ENCODE results near the gene TECPR1. TPM values are rescaled to one million over a fixed set of nuclear protein-coding genes. Genes with fewer than 3 reads are reported as not detected.

TECPR1 gene
- polyA plus RNA-seq, 4 donors, result 9.2 to 20.6 (median 12.7) TPM

DNA sequence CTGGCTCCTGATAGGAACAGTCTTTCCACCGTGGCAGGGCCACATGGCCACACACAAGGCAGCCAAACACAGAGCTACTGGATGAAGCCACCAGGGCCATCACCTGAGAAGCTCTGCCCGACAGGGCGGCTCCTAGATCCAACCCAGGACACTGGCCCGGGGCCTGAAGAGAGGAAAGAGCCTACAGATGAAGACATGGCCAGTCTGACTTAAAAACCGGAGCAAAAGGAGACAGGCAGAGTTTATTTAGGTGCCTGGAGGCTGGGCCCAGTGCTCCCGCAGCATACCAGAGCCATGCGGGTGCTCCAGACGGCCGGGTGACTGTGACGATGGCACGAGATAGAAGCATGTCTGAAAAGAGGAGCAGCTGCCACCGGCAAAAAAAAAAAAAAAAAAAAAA lies 3.9 kb downstream of the TECPR1 start:
- Histone ChIP-seq H3K9me3 (ENCODE audit: control insufficient read depth in 2 of 2, insufficient read depth in 1 of 2, low read depth in 1 of 2, low read length in 1 of 2) (no peaks in the 10 kb centered on the region), H3K36me3 (ENCODE audit: control insufficient read depth in 3 of 3, insufficient read depth in 2 of 3, low read depth in 1 of 3, low read length in 3 of 3) (peaks cover 0 to 41% (median 0%) of the 10 kb centered on the region in 3 donors), H3K4me1 (ENCODE audit: control insufficient read depth in 3 of 3, insufficient read depth in 2 of 3, low read depth in 1 of 3, low read length in 2 of 3) (peaks cover 0 to 19% (median 9%) of the 10 kb centered on the region in 3 donors), H3K27me3 (ENCODE audit: control insufficient read depth in 3 of 3, insufficient read depth in 3 of 3, low read length in 3 of 3) (no peaks in the 10 kb centered on the region), H3K4me3 (ENCODE audit: low read depth in 1 of 3, low read length in 3 of 3) (no peak overlapping the region), H3K27ac (ENCODE audit: low read depth in 1 of 3, low read length in 2 of 3) (no peak overlapping the region)
- 91 to 97% (median 96%) methylated on average over 12 of the region's 12 CpGs for WGBS, 3 donors
- no peak for FAIRE-seq
- no peak for DNase-seq

DNA sequence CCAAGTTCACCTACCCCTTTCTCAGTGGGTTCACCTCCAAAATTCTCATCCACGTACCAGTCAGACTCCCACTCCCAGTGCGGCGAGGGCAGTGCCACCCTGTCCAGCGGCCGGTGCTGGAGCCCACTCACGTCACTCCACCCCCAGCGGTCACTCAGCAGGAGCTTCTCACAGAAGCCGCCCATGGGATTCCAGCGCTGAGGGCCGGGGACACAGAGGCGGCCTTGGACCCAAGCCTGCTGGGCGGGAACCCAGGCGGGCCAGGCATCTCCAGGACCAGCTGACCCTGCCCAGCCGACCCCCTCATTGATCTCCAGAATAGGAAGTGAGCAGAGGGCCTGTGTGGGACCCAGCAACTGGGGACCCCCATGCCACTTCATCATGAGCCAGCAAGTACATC lies 7.2 kb downstream of the TECPR1 start:
- no peak for FAIRE-seq
- Histone ChIP-seq H3K36me3 (ENCODE audit: control insufficient read depth in 3 of 3, insufficient read depth in 2 of 3, low read depth in 1 of 3, low read length in 3 of 3) (peaks cover 0 to 59% (median 0%) of the 10 kb centered on the region in 3 donors), H3K27ac (ENCODE audit: low read depth in 1 of 3, low read length in 2 of 3) (no peak overlapping the region), H3K4me3 (ENCODE audit: low read depth in 1 of 3, low read length in 3 of 3) (no peak overlapping the region), H3K4me1 (ENCODE audit: control insufficient read depth in 3 of 3, insufficient read depth in 2 of 3, low read depth in 1 of 3, low read length in 2 of 3) (peaks cover 0 to 5% (median 0%) of the 10 kb centered on the region in 3 donors), H3K9me3 (ENCODE audit: control insufficient read depth in 2 of 2, insufficient read depth in 1 of 2, low read depth in 1 of 2, low read length in 1 of 2) (no peaks in the 10 kb centered on the region), H3K27me3 (ENCODE audit: control insufficient read depth in 3 of 3, insufficient read depth in 3 of 3, low read length in 3 of 3) (no peaks in the 10 kb centered on the region)
- WGBS, 3 donors, result 94 to 97% (median 95%) methylated on average over 14 of the region's 14 CpGs
- DNase-seq, result no peak

DNA sequence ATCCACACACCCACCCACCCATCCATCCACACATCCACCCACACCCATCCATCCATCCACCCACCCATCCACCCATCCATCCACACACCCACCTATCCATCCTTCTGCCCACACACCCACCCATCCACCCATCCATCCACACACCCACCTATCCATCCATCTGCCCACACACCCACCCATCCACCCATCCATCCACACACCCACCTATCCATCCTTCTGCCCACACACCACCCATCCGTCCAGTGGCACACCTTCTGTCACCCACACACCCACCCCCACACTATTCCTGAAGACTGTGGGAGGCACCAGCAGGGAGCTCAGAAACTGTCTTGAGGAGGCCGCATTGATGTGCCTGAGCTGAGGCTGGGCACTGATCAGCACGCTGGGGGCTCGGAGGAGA lies 9.1 kb downstream of the TECPR1 start:
- H3K27me3 ChIP-seq (ENCODE audit: control insufficient read depth in 3 of 3, insufficient read depth in 3 of 3, low read length in 3 of 3), result no peaks in the 10 kb centered on the region
- H3K27ac ChIP-seq (ENCODE audit: low read depth in 1 of 3, low read length in 2 of 3), result no peak overlapping the region
- FAIRE-seq, result no peak
- peaks cover 0 to 68% (median 0%) of the 10 kb centered on the region in 3 donors for H3K36me3 ChIP-seq (ENCODE audit: control insufficient read depth in 3 of 3, insufficient read depth in 2 of 3, low read depth in 1 of 3, low read length in 3 of 3)
- no peak overlapping the region for H3K4me3 ChIP-seq (ENCODE audit: low read depth in 1 of 3, low read length in 3 of 3)
- no peaks in the 10 kb centered on the region for H3K4me1 ChIP-seq (ENCODE audit: control insufficient read depth in 3 of 3, insufficient read depth in 2 of 3, low read depth in 1 of 3, low read length in 2 of 3)
- no peak for DNase-seq
- H3K9me3 ChIP-seq (ENCODE audit: control insufficient read depth in 2 of 2, insufficient read depth in 1 of 2, low read depth in 1 of 2, low read length in 1 of 2), result no peaks in the 10 kb centered on the region
- WGBS, 3 donors, result 90 to 94% (median 90%) methylated on average over 4 of the region's 4 CpGs

DNA sequence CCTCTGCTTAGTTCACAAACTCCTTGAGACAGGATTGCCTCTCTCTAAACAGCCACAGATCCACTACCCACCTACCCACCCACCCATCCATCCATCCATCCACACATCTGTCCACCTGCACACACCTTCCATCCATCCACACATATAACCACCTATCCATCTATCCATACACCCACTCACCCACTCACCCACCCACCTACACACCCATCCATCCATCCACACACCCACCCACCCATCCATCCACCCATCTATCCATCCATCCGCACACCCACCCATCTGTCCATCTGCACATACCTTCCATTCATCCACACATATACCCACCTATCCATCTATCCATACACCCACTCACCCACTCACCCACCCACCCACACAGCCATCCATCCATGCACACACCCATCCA lies 9.7 kb downstream of the TECPR1 start:
- 98 to 100% (median 100%) methylated on average over 1 of the region's 1 CpG for WGBS, 3 donors
- H3K36me3 ChIP-seq (ENCODE audit: control insufficient read depth in 3 of 3, insufficient read depth in 2 of 3, low read depth in 1 of 3, low read length in 3 of 3), result peaks cover 0 to 65% (median 0%) of the 10 kb centered on the region in 3 donors
- H3K27ac ChIP-seq (ENCODE audit: low read depth in 1 of 3, low read length in 2 of 3), result no peak overlapping the region
- no peaks in the 10 kb centered on the region for H3K27me3 ChIP-seq (ENCODE audit: control insufficient read depth in 3 of 3, insufficient read depth in 3 of 3, low read length in 3 of 3)
- H3K4me3 ChIP-seq (ENCODE audit: low read depth in 1 of 3, low read length in 3 of 3), result no peak overlapping the region
- FAIRE-seq (no peak), DNase-seq (no peak)
- no peaks in the 10 kb centered on the region for H3K4me1 ChIP-seq (ENCODE audit: control insufficient read depth in 3 of 3, insufficient read depth in 2 of 3, low read depth in 1 of 3, low read length in 2 of 3)
- H3K9me3 ChIP-seq (ENCODE audit: control insufficient read depth in 2 of 2, insufficient read depth in 1 of 2, low read depth in 1 of 2, low read length in 1 of 2), result no peaks in the 10 kb centered on the region

DNA sequence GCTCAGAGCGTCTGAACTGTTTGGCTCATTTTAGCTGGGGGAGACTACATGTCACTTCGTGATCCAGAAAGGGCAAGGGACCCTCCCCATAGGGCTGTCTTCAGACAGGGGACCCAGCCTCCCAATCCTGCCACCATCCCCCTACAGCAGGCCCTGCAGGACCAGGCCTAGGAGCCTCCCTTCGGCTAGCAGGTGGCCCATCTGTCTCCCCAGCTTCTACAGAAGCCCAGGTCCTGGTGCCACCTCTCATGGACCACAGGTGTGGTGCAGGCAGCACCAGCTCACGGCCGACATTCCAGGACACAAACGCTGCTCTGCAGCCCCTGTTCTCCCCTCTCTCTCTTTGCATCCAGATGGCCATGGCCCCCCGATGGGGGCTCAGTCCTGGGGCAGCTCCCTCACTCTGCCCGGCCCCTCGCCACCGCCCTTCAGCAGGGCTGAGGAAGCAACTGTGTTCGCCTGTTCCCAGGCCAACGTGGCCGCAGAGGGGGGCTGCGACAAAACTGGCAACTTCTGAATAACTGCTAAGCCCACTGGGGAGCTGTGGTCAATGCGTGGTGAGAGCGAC lies 10.3 kb downstream of the TECPR1 start:
- DNase-seq (no peak), FAIRE-seq (no peak)
- 86 to 91% (median 87%) methylated on average over 15 to 16 of the region's 16 CpGs for WGBS, 3 donors
- Histone ChIP-seq H3K27ac (ENCODE audit: low read depth in 1 of 3, low read length in 2 of 3) (no peak overlapping the region), H3K4me1 (ENCODE audit: control insufficient read depth in 3 of 3, insufficient read depth in 2 of 3, low read depth in 1 of 3, low read length in 2 of 3) (no peaks in the 10 kb centered on the region), H3K27me3 (ENCODE audit: control insufficient read depth in 3 of 3, insufficient read depth in 3 of 3, low read length in 3 of 3) (no peaks in the 10 kb centered on the region), H3K36me3 (ENCODE audit: control insufficient read depth in 3 of 3, insufficient read depth in 2 of 3, low read depth in 1 of 3, low read length in 3 of 3) (peaks cover 0 to 66% (median 0%) of the 10 kb centered on the region in 3 donors), H3K4me3 (ENCODE audit: low read depth in 1 of 3, low read length in 3 of 3) (no peak overlapping the region), H3K9me3 (ENCODE audit: control insufficient read depth in 2 of 2, insufficient read depth in 1 of 2, low read depth in 1 of 2, low read length in 1 of 2) (no peaks in the 10 kb centered on the region)

DNA sequence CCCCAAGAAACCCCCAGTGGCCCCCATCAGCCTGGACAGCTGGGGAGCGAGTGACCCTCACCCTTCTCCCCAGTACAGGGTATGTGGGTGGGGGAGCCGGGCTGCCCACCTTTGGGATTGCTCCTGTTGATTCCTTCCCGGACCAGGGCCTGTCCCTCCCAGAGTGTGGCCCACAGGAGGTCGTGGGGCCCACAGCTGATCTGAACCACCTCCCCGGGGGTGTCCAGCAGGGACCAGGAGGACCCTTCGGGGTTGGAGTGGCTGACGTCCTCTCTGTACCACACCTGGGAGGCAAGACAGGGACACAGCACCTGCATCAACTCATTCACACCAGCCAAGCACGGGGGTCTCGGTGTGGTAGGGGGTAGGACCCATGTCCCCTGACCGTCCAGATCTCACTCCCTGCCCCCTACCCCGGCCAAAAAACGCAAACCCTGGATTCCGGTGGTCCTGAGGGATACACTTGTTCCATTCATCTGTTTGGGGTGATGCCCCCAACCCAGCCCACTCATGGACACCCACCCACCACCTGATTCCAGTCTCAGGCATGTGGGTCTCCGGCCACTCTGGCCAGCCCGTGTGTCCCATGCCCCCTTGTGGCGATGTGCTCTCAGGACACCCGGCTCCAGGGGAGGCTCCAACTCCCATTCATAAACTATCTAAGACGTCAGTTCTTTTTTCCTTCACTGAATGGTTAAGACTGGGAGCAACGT lies 10.9 kb downstream of the TECPR1 start:
- Histone ChIP-seq H3K9me3 (ENCODE audit: control insufficient read depth in 2 of 2, insufficient read depth in 1 of 2, low read depth in 1 of 2, low read length in 1 of 2) (no peaks in the 10 kb centered on the region), H3K4me3 (ENCODE audit: low read depth in 1 of 3, low read length in 3 of 3) (no peak overlapping the region), H3K36me3 (ENCODE audit: control insufficient read depth in 3 of 3, insufficient read depth in 2 of 3, low read depth in 1 of 3, low read length in 3 of 3) (peaks cover 0 to 73% (median 0%) of the 10 kb centered on the region in 3 donors), H3K27ac (ENCODE audit: low read depth in 1 of 3, low read length in 2 of 3) (no peak overlapping the region), H3K4me1 (ENCODE audit: control insufficient read depth in 3 of 3, insufficient read depth in 2 of 3, low read depth in 1 of 3, low read length in 2 of 3) (no peaks in the 10 kb centered on the region), H3K27me3 (ENCODE audit: control insufficient read depth in 3 of 3, insufficient read depth in 3 of 3, low read length in 3 of 3) (no peaks in the 10 kb centered on the region)
- 61 to 71% (median 68%) methylated on average over 18 to 19 of the region's 19 CpGs for WGBS, 3 donors
- FAIRE-seq (no peak), DNase-seq (peak; percentile 43 to 46)

DNA sequence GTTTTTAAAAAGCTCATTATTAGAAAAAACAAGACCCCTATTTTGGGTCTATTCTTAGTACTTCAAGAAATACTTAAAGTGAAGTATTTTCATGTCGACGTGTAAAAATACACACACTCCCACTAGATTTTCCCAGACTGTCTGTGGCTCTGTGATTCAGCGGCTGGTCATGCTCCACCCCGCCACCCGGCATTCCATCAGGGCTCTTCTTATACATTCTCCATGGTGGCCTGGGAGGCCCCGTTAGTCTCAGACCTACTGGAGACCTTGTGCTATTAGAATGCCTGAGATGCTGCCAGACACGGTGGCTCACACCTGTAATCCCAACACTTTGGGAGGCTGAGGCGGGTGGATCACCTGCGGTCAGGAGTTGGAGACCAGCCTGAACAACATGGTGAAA lies 13.1 kb downstream of the TECPR1 start:
- Histone ChIP-seq H3K36me3 (ENCODE audit: control insufficient read depth in 3 of 3, insufficient read depth in 2 of 3, low read depth in 1 of 3, low read length in 3 of 3) (peaks cover 0 to 58% (median 2%) of the 10 kb centered on the region in 3 donors), H3K27ac (ENCODE audit: low read depth in 1 of 3, low read length in 2 of 3) (no peak overlapping the region), H3K4me1 (ENCODE audit: control insufficient read depth in 3 of 3, insufficient read depth in 2 of 3, low read depth in 1 of 3, low read length in 2 of 3) (no peaks in the 10 kb centered on the region), H3K9me3 (ENCODE audit: control insufficient read depth in 2 of 2, insufficient read depth in 1 of 2, low read depth in 1 of 2, low read length in 1 of 2) (no peaks in the 10 kb centered on the region), H3K4me3 (ENCODE audit: low read depth in 1 of 3, low read length in 3 of 3) (no peak overlapping the region), H3K27me3 (ENCODE audit: control insufficient read depth in 3 of 3, insufficient read depth in 3 of 3, low read length in 3 of 3) (no peaks in the 10 kb centered on the region)
- WGBS, 3 donors, result 94 to 96% (median 95%) methylated on average over 9 of the region's 9 CpGs
- FAIRE-seq (no peak), DNase-seq (no peak)

DNA sequence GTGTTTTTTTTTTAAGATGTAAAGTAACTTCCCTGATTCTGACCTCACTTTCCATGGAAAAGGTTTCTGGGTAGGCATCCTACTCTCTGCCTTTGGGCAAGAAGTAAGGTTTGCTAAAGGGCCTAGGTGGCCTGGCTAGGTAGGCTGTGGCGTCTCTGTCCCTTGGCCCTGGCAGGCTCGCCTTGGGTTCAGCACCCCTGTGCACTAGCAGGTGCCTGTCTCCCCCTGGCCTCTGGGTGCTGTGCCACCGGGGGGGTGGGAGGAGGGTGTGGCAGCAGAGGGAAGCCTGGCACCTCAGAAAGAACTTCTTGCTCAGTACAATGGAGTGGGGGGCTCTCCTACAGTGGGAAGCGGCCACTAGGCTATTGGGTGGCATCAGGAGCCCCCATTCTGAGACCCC lies 14.0 kb downstream of the TECPR1 start:
- H3K4me1 ChIP-seq (ENCODE audit: control insufficient read depth in 3 of 3, insufficient read depth in 2 of 3, low read depth in 1 of 3, low read length in 2 of 3), result no peaks in the 10 kb centered on the region
- no peak overlapping the region for H3K27ac ChIP-seq (ENCODE audit: low read depth in 1 of 3, low read length in 2 of 3)
- H3K27me3 ChIP-seq (ENCODE audit: control insufficient read depth in 3 of 3, insufficient read depth in 3 of 3, low read length in 3 of 3), result no peaks in the 10 kb centered on the region
- no peak for FAIRE-seq
- DNase-seq, result no peak
- H3K36me3 ChIP-seq (ENCODE audit: control insufficient read depth in 3 of 3, insufficient read depth in 2 of 3, low read depth in 1 of 3, low read length in 3 of 3), result peaks cover 2 to 58% (median 3%) of the 10 kb centered on the region in 3 donors
- H3K9me3 ChIP-seq (ENCODE audit: control insufficient read depth in 2 of 2, insufficient read depth in 1 of 2, low read depth in 1 of 2, low read length in 1 of 2), result no peaks in the 10 kb centered on the region
- no peak overlapping the region for H3K4me3 ChIP-seq (ENCODE audit: low read depth in 1 of 3, low read length in 3 of 3)
- WGBS, 3 donors, result 92 to 98% (median 96%) methylated on average over 4 of the region's 4 CpGs
